ENCODE results near the gene KCNG2.

The KCNG2 gene

GRCh38 chr18:79927607-79928562, 130.1 kb downstream of the KCNG2 start:
- TF ChIP-seq, protein P1, sequence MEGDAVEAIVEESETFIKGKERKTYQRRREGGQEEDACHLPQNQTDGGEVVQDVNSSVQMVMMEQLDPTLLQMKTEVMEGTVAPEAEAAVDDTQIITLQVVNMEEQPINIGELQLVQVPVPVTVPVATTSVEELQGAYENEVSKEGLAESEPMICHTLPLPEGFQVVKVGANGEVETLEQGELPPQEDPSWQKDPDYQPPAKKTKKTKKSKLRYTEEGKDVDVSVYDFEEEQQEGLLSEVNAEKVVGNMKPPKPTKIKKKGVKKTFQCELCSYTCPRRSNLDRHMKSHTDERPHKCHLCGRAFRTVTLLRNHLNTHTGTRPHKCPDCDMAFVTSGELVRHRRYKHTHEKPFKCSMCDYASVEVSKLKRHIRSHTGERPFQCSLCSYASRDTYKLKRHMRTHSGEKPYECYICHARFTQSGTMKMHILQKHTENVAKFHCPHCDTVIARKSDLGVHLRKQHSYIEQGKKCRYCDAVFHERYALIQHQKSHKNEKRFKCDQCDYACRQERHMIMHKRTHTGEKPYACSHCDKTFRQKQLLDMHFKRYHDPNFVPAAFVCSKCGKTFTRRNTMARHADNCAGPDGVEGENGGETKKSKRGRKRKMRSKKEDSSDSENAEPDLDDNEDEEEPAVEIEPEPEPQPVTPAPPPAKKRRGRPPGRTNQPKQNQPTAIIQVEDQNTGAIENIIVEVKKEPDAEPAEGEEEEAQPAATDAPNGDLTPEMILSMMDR (IDR thresholded peaks at IDR 0.05; ENCODE audit: low read depth, low read length) = no peak
- TF ChIP-seq EZH2phosphoT487 (IDR thresholded peaks at IDR 0.05; ENCODE audit: low read depth) = no peak
- Histone ChIP-seq H3K9ac (ENCODE audit: low read length) (no peak overlapping the region), H3K4me3 (ENCODE audit: low read length) (no peak overlapping the region), H3K27ac (ENCODE audit: low read length) (no peak overlapping the region), H2AFZ (ENCODE audit: low read depth, low read length) (no peak overlapping the region), H3K36me3 (replicated peaks; ENCODE audit: low read depth, low read length) (peaks cover 71% of the 10 kb centered on the region), H3K27me3 (ENCODE audit: low read depth, low read length) (no peaks in the 10 kb centered on the region), H3K9me3 (ENCODE audit: insufficient read depth, low read length) (peaks cover 34% of the 10 kb centered on the region), H3K4me1 (ENCODE audit: low read length) (no peaks in the 10 kb centered on the region), H4K20me1 (ENCODE audit: insufficient read depth, low read length) (peaks cover 42% of the 10 kb centered on the region), H3K4me2 (ENCODE audit: low read length) (no peak overlapping the region), H3K79me2 (ENCODE audit: low read length) (peaks cover 59% of the 10 kb centered on the region)

GRCh38 chr18:79928563-79928960, 130.8 kb downstream of the KCNG2 start:
- peaks cover 41% of the 10 kb centered on the region for H3K9me3 ChIP-seq (ENCODE audit: insufficient read depth, low read length)
- H3K79me2 ChIP-seq (ENCODE audit: low read length) = peaks cover 64% of the 10 kb centered on the region
- peaks cover 46% of the 10 kb centered on the region for H4K20me1 ChIP-seq (ENCODE audit: insufficient read depth, low read length)

DNA sequence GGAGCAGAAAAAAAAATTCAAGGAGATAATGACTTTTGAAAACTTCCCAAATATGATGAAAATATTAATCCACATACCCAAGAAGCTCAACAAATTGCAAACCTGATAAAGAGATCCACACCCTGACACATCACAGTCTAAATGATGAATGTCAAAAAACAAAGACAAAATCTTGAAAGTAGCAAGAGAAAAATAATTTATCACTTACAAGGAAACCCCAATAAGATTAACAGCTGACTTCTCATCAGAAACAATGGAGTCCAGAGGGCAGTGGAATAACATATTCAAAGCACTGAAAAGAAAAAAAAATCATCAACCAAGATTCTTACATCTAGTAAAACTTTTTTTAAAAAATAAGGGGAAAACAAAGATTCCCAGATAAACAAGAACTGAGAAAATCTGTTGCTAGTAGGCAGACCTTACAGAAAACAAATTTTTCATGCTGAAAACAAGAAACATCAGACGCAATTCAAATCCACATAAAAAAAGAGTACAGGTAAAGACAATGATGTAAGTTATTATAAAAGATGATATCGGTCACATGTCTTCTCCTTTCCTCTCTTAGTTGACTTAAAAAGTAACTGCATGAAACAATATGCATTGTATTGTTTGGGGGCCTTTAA, 132.4 kb downstream of the KCNG2 start:
- Histone ChIP-seq H3K79me2 (ENCODE audit: low read length) (peaks cover 71% of the 10 kb centered on the region), H2AFZ (ENCODE audit: low read depth, low read length) (no peak overlapping the region), H3K9me3 (ENCODE audit: insufficient read depth, low read length) (peaks cover 43% of the 10 kb centered on the region), H4K20me1 (ENCODE audit: insufficient read depth, low read length) (peaks cover 42% of the 10 kb centered on the region), H3K27ac (ENCODE audit: low read length) (no peak overlapping the region), H3K4me3 (ENCODE audit: low read length) (no peak overlapping the region), H3K4me2 (ENCODE audit: low read length) (no peak overlapping the region), H3K9ac (ENCODE audit: low read length) (no peak overlapping the region), H3K36me3 (replicated peaks; ENCODE audit: low read depth, low read length) (peaks cover 73% of the 10 kb centered on the region), H3K27me3 (ENCODE audit: low read depth, low read length) (no peaks in the 10 kb centered on the region), H3K4me1 (ENCODE audit: low read length) (no peaks in the 10 kb centered on the region)
- TF ChIP-seq, protein P1 (IDR thresholded peaks at IDR 0.05; ENCODE audit: low read depth, low read length) = no peak
- TF ChIP-seq EZH2phosphoT487 (IDR thresholded peaks at IDR 0.05; ENCODE audit: low read depth) = no peak

More at GRCh38 chr18:79928563-79928960, 130.8 kb downstream of the KCNG2 start:
- Histone ChIP-seq H3K27ac (ENCODE audit: low read length) (no peak overlapping the region), H2AFZ (ENCODE audit: low read depth, low read length) (no peak overlapping the region), H3K4me3 (ENCODE audit: low read length) (no peak overlapping the region), H3K4me2 (ENCODE audit: low read length) (no peak overlapping the region), H3K36me3 (replicated peaks; ENCODE audit: low read depth, low read length) (peaks cover 74% of the 10 kb centered on the region), H3K4me1 (ENCODE audit: low read length) (no peaks in the 10 kb centered on the region), H3K27me3 (ENCODE audit: low read depth, low read length) (no peaks in the 10 kb centered on the region), H3K9ac (ENCODE audit: low read length) (no peak overlapping the region)
- no peak for TF ChIP-seq EZH2phosphoT487 (IDR thresholded peaks at IDR 0.05; ENCODE audit: low read depth)
- TF ChIP-seq, protein P1 (IDR thresholded peaks at IDR 0.05; ENCODE audit: low read depth, low read length) = no peak

GRCh38 chr18:79931475-79931874, 133.7 kb downstream of the KCNG2 start:
- Histone ChIP-seq H3K9ac (ENCODE audit: low read length) (no peak overlapping the region), H3K4me2 (ENCODE audit: low read length) (no peak overlapping the region), H3K36me3 (replicated peaks; ENCODE audit: low read depth, low read length) (peaks cover 84% of the 10 kb centered on the region), H3K4me1 (ENCODE audit: low read length) (no peaks in the 10 kb centered on the region), H3K9me3 (ENCODE audit: insufficient read depth, low read length) (peaks cover 43% of the 10 kb centered on the region), H3K4me3 (ENCODE audit: low read length) (no peak overlapping the region), H2AFZ (ENCODE audit: low read depth, low read length) (no peak overlapping the region), H3K79me2 (ENCODE audit: low read length) (peaks cover 79% of the 10 kb centered on the region), H3K27ac (ENCODE audit: low read length) (no peak overlapping the region), H3K27me3 (ENCODE audit: low read depth, low read length) (no peaks in the 10 kb centered on the region), H4K20me1 (ENCODE audit: insufficient read depth, low read length) (peaks cover 33% of the 10 kb centered on the region)
- TF ChIP-seq, protein P1 (IDR thresholded peaks at IDR 0.05; ENCODE audit: low read depth, low read length) = no peak
- TF ChIP-seq EZH2phosphoT487 (IDR thresholded peaks at IDR 0.05; ENCODE audit: low read depth) = no peak
